Coronary artery (tissue), 2 donors: ENCODE results near the gene KCNMA1.

Source experiments
- DNase-seq: peaks from one replicate; pipeline ENCODE4 v3.0.0-alpha.2; 2017; ENCODE audit warnings: low spot score
- H3K27ac ChIP-seq, 2 donors: fragments of 200-600 bp; sonication (generic); one replicate each; pipeline ENCODE4 v1.5.1; 2016 to 2019
- H3K4me3 ChIP-seq: fragments of 200-600 bp; sonication (generic); 2 replicates; pipeline ENCODE4 v1.5.1; 2016; ENCODE audit warnings: mild to moderate bottlenecking, moderate library complexity
- CTCF ChIP-seq: fragments of 200-600 bp; sonication (generic); IDR thresholded peaks from one replicate; pipeline ENCODE4 v1.5.1; 2019; ENCODE audit warnings: antibody characterized with exemption

Gene KCNMA1

DNA sequence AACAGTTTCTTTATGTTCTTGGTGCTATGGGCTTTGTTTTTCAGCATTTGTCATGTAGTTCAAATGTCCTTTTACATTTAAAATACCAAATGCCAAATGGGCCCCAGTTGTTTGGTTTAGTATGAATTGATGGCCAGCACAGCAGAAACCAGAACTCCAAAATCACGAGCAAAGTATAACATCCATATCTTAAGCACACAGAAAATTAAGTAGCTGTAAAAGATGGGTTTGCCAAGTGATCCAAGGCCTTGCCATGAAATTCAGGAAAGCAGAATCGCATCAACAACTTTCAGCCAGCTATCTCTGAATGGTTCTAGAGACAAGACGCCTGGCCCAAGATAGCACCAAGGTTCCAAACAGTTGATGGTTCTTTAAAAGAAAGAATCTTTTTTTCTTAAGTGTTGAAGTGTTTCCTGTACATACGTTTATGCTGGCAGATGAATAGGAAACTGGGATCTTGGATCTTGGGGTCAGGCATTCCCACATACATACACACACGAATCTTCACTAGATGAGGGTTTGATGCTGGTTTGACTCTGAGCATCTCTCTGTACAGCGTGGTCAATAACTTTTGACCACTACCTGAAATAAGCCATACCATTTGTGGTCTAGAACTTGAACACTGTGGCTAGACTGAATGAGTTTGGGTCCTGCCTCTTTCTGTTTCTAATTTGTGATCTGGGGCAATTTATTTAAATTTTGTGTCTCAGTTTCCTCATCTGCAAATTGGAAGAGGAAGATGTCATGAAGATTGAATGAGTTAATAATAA, 711.8 kb downstream of the KCNMA1 start:
- DNase-seq, result no peak
- no peak for TF ChIP-seq CTCF
- Histone ChIP-seq H3K4me3 (no peak overlapping the region), H3K27ac (no peak overlapping the region)

- Histone ChIP-seq H3K27ac (no peak overlapping the region), H3K4me3 (no peak overlapping the region)
- DNase-seq, result no peak
- TF ChIP-seq CTCF, result no peak
Observed at GRCh38 chr10:76922666-76923065, 714.9 kb downstream of the KCNMA1 start.

- no peak for TF ChIP-seq CTCF
- Histone ChIP-seq H3K4me3 (no peak overlapping the region), H3K27ac (no peak overlapping the region)
- no peak for DNase-seq
Observed at GRCh38 chr10:76921383-76922010, 716.1 kb downstream of the KCNMA1 start.

GRCh38 chr10:76920581-76920980, 717.0 kb downstream of the KCNMA1 start:
- TF ChIP-seq CTCF, result no peak

GRCh38 chr10:76918106-76918505, 719.5 kb downstream of the KCNMA1 start:
- DNase-seq, result no peak
- no peak for TF ChIP-seq CTCF
- no peak overlapping the region for H3K4me3 ChIP-seq
- no peak overlapping the region for H3K27ac ChIP-seq

More at GRCh38 chr10:76920581-76920980, 717.0 kb downstream of the KCNMA1 start:
- Histone ChIP-seq H3K4me3 (no peak overlapping the region), H3K27ac (no peak overlapping the region)
- no peak for DNase-seq

GRCh38 chr10:76917071-76917470, 720.5 kb downstream of the KCNMA1 start:
- Histone ChIP-seq H3K4me3 (no peak overlapping the region), H3K27ac (no peak overlapping the region)
- DNase-seq, result no peak
- no peak for TF ChIP-seq CTCF

DNA sequence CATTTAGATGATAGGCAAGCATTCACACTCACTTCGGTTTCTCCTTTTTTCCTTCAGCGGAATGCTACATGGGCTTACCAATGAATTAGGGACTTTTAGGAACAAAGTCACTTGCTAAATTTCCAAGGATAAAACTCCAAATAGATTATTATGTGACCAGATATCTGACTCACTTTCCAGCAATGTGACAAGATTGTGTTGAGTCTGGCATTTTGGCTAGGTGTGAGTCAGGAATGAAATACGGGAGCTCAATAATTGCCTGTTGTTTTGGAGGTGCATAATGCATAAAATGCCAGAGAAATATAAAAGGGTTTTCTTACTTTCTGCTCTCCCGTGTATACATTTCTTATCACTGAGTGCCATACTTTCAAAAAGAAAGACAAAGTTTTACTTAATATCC, 721.1 kb downstream of the KCNMA1 start:
- H3K27ac ChIP-seq, result no peak overlapping the region
- H3K4me3 ChIP-seq, result no peak overlapping the region
- TF ChIP-seq CTCF, result no peak
- DNase-seq, result no peak
